ENCODE results near the gene EPC2.

DNA sequence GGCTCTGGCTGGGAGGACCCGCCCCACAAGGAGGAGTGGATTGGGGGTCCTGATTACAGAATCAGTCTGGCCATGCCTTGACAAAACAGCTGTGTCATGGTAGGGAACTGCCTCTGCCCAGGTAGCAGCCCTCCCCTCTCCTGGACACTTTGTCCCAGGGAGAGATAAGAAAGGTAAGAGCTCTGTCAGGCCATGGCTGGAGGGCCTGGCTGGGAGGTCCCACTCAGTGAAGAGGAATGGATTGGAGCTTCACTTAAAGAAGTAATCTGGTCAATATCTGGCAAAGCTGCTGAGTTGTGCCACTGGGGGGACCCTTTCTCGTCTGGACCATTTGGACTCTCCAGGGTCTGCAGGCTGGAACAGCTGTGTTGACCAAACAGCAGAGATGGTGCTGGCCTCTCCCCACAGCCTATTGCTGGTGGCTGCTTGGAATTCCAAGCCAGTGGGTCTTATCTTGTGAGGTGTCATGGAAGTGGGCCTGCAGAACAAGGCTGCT, 75.4 kb downstream of the EPC2 start:
- TF ChIP-seq YY1 (IDR thresholded peaks at IDR 0.05; ENCODE audit: insufficient read depth, insufficient read length) (no peak), ZNF274 (IDR thresholded peaks at IDR 0.05; ENCODE audit: low read depth, low read length) (no peak), SUZ12 (IDR thresholded peaks at IDR 0.05; ENCODE audit: extremely low read depth, insufficient read depth, insufficient read length) (no peak)
